Activated CD8-positive, alpha-beta memory T cell treated with anti-CD3 and anti-CD28 coated beads, Interleukin-2, amount 10 ng/mL, durations not matched to agents 7 days and 5 days (primary cell): ENCODE results near the gene HPRT1. TPM values are rescaled to one million over a fixed set of nuclear protein-coding genes. Genes with fewer than 3 reads are reported as not detected.

Experiments used
- ATAC-seq: fragments of 150-1000 bp; cut with Tn5 transposase; one replicate; pipeline ENCODE4 v1.10.0; 2021; ENCODE audit warnings: moderate library complexity
- CTCF ChIA-PET: fragments of 350-600 bp; sonication (Branson Sonifier 250); formaldehyde crosslinking; loops from one replicate; lab custom pipeline; 2021; ENCODE audit warnings: antibody characterized with exemption; lab: Charles Lee
- DNase-seq: peaks from one replicate; pipeline ENCODE4 v3.0.0-alpha.2; 2020
- H3K27ac Mint-ChIP-seq: one replicate; pipeline ENCODE4 v1.8.0; 2021; ENCODE audit warnings: mild to moderate bottlenecking, mixed read lengths
- H3K27me3 Mint-ChIP-seq: one replicate; pipeline ENCODE4 v1.8.0; 2021; ENCODE audit warnings: mixed read lengths
- H3K36me3 Mint-ChIP-seq: one replicate; pipeline ENCODE4 v1.8.0; 2021; ENCODE audit warnings: mild to moderate bottlenecking, mixed read lengths
- H3K4me1 Mint-ChIP-seq: one replicate; pipeline ENCODE4 v1.8.0; 2021; ENCODE audit warnings: mixed read lengths
- H3K4me3 Mint-ChIP-seq: one replicate; pipeline ENCODE4 v1.8.0; 2021; ENCODE audit warnings: mild to moderate bottlenecking, moderate library complexity, mixed read lengths
- H3K9me3 Mint-ChIP-seq: one replicate; pipeline ENCODE4 v1.8.0; 2022; ENCODE audit warnings: low read depth, mixed read lengths
- total RNA-seq, 2 experiments: library from RNA; stranded (reverse); gene quantifications; one replicate each; pipeline ENCODE4 v1.2.3, GENCODE V29; 2021

The HPRT1 gene
- total RNA-seq, 2 experiments from 2014 or later, result 81.4 to 86.5 TPM

DNA sequence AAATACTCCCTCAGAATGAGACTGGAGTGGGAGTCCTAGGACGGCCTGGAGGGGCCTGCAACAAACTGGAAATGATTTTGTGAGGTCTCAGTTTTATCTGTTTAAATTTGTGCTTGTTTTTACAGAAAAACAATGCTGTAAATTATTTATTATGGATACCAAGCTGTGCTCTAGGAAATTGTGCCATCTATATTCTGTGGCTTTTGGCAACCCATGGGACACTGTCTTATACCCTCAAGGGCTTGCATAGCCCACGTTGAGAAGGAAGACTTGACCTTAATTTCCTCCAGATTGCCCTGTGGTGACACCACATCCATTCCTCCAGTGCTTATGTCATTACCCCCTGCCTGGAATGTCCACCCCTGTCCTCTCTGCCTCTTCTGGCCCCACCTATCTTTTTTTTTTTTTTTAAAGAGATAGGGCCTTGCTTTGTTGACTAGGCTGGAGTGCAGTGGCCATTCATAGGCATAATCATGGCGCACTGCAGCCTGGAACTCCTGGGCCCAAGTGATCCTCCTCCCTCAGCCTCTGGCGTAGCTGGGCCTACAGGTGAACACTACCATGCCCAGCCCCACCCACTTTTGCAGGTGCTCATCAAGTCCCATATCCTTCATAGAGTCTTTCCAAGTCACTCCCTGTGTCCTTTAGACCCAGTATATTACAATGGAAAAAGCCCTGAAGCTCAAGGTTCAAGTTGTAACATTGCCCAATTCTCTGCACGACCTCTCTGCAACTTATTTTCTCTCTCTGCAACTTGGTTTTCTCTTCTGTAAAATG is 77.4 kb downstream of the HPRT1 start:
- DNase-seq, result no peak
- H3K36me3 Mint-ChIP-seq, result no peaks in the 10 kb centered on the region
- peaks cover 2% of the 10 kb centered on the region for H3K4me1 Mint-ChIP-seq
- no peak for ATAC-seq
- H3K27ac Mint-ChIP-seq, result no peak overlapping the region
- H3K27me3 Mint-ChIP-seq, result peaks cover 2% of the 10 kb centered on the region
- CTCF ChIA-PET, result interaction anchor here (0.9 kb wide), 1 partner anchor 10 kb away, joined by 3 read pairs; no protein-coding TSS in a partner anchor
- H3K4me3 Mint-ChIP-seq, result no peak overlapping the region
- H3K9me3 Mint-ChIP-seq, result no peaks in the 10 kb centered on the region

- peaks cover 10% of the 10 kb centered on the region for H3K4me1 Mint-ChIP-seq
- H3K36me3 Mint-ChIP-seq, result no peaks in the 10 kb centered on the region
- peaks cover 2% of the 10 kb centered on the region for H3K27me3 Mint-ChIP-seq
- no peaks in the 10 kb centered on the region for H3K9me3 Mint-ChIP-seq
- H3K27ac Mint-ChIP-seq, result no peak overlapping the region
- H3K4me3 Mint-ChIP-seq, result no peak overlapping the region
- no peak for ATAC-seq
- DNase-seq, result no peak
- CTCF ChIA-PET, result no interaction called here
Observed at GRCh38 chrX:134538316-134538715, 78.4 kb downstream of the HPRT1 start.

- no peak for DNase-seq
- H3K4me3 Mint-ChIP-seq, result no peak overlapping the region
- peaks cover 3% of the 10 kb centered on the region for H3K36me3 Mint-ChIP-seq
- H3K4me1 Mint-ChIP-seq, result peaks cover 11% of the 10 kb centered on the region
- no peaks in the 10 kb centered on the region for H3K9me3 Mint-ChIP-seq
- no peak for ATAC-seq
- CTCF ChIA-PET, result no interaction called here
- no peak overlapping the region for H3K27ac Mint-ChIP-seq
- H3K27me3 Mint-ChIP-seq, result peaks cover 15% of the 10 kb centered on the region
Observed at GRCh38 chrX:134541906-134542305, 81.9 kb downstream of the HPRT1 start.

DNA sequence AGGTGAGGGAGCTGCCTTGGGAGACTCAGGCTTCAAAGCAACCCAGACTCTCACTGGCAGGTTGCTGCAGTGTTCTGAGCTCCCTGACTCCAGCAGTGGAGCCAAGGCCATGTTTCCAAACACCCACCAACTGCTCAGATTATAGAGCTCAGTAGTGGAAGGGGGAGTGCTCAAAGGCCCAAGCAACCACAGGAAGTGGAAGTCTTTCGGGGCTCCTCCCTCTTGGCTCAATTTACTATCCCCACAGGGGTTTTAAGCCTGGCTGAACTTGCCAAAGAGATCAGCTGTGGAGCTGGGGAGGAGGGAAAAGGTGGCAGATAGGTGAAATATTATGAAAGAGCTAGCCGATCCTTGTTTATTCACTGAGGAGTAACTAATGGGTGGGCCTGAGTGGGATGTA is 82.5 kb downstream of the HPRT1 start:
- no peaks in the 10 kb centered on the region for H3K9me3 Mint-ChIP-seq
- peaks cover 15% of the 10 kb centered on the region for H3K27me3 Mint-ChIP-seq
- peak overlapping the region; percentile 46 for H3K27ac Mint-ChIP-seq
- CTCF ChIA-PET, result no interaction called here
- no peak overlapping the region for H3K4me3 Mint-ChIP-seq
- ATAC-seq (no peak), DNase-seq (no peak)
- H3K36me3 Mint-ChIP-seq, result peaks cover 3% of the 10 kb centered on the region
- H3K4me1 Mint-ChIP-seq, result peaks cover 11% of the 10 kb centered on the region

DNA sequence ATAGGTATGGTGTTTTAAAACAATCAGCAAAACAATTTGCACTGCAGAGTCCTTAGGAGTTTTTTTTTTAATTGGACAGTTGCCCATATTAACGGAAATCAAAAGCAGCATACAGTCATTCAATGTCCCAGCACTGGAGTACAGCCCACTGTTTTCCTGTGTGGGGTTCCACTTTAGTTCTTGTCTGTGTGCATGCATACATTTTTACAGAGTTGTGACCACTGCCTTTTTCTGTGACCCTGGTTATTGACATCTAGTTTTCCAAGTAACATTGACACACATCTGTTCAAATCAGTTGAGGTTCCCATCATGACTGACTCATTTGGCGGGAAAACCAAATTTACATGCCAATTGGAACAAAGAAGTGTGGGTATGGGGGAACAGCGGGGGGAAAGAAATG is 83.3 kb downstream of the HPRT1 start:
- no peak overlapping the region for H3K4me3 Mint-ChIP-seq
- no peak for DNase-seq
- peaks cover 3% of the 10 kb centered on the region for H3K36me3 Mint-ChIP-seq
- CTCF ChIA-PET, result no interaction called here
- H3K9me3 Mint-ChIP-seq, result no peaks in the 10 kb centered on the region
- peaks cover 14% of the 10 kb centered on the region for H3K4me1 Mint-ChIP-seq
- no peak overlapping the region for H3K27ac Mint-ChIP-seq
- no peak for ATAC-seq
- H3K27me3 Mint-ChIP-seq, result peaks cover 16% of the 10 kb centered on the region

GRCh38 chrX:134544135-134544512 is 84.2 kb downstream of the HPRT1 start:
- DNase-seq, result no peak
- H3K27ac Mint-ChIP-seq, result no peak overlapping the region
- H3K9me3 Mint-ChIP-seq, result no peaks in the 10 kb centered on the region
- peaks cover 17% of the 10 kb centered on the region for H3K27me3 Mint-ChIP-seq
- H3K36me3 Mint-ChIP-seq, result peaks cover 3% of the 10 kb centered on the region
- no peak overlapping the region for H3K4me3 Mint-ChIP-seq
- peaks cover 21% of the 10 kb centered on the region for H3K4me1 Mint-ChIP-seq
- CTCF ChIA-PET, result no interaction called here
- ATAC-seq, result no peak

- H3K4me3 Mint-ChIP-seq, result no peak overlapping the region
Observed at GRCh38 chrX:134544513-134545151, 84.7 kb downstream of the HPRT1 start.

DNA sequence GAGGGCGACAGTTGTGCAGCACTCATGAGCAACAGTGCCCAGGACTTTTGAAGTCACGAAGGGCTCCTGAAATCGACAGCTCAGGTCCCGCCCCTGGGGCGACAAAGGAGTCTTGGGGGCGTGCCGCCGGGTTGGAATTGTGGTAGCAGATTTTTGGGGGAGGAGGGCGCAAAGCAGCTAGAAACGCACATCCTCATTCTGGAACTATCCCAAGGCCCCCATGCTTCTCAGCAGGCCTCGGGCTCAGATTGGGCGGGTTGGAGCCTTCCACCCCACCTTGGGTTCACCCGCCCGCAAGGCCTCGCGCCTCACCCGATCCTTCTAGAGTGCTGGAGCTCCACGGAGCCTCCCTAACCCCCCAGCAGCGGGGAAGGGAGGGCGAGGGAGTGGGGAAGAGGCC is 85.5 kb downstream of the HPRT1 start:
- Mint-ChIP-seq H3K4me3 (no peak overlapping the region), H3K9me3 (no peaks in the 10 kb centered on the region), H3K27ac (no peak overlapping the region), H3K4me1 (peaks cover 28% of the 10 kb centered on the region), H3K36me3 (peaks cover 3% of the 10 kb centered on the region), H3K27me3 (peaks cover 20% of the 10 kb centered on the region)
- DNase-seq, result no peak
- CTCF ChIA-PET, result no interaction called here
- ATAC-seq, result no peak

More at GRCh38 chrX:134544513-134545151, 84.7 kb downstream of the HPRT1 start:
- ATAC-seq (no peak), DNase-seq (no peak)
- H3K4me1 Mint-ChIP-seq, result peaks cover 21% of the 10 kb centered on the region
- no peaks in the 10 kb centered on the region for H3K9me3 Mint-ChIP-seq
- peaks cover 3% of the 10 kb centered on the region for H3K36me3 Mint-ChIP-seq
- H3K27ac Mint-ChIP-seq, result no peak overlapping the region
- H3K27me3 Mint-ChIP-seq, result peaks cover 17% of the 10 kb centered on the region
- CTCF ChIA-PET, result no interaction called here

GRCh38 chrX:134546187-134546586 is 86.2 kb downstream of the HPRT1 start:
- Mint-ChIP-seq H3K4me1 (peaks cover 29% of the 10 kb centered on the region), H3K27ac (no peak overlapping the region), H3K9me3 (no peaks in the 10 kb centered on the region), H3K27me3 (peaks cover 23% of the 10 kb centered on the region), H3K4me3 (no peak overlapping the region), H3K36me3 (peaks cover 3% of the 10 kb centered on the region)
- DNase-seq (no peak), ATAC-seq (no peak)
- CTCF ChIA-PET, result interaction anchor here (1.3 kb wide), 1 partner anchor 9 kb away, joined by 3 read pairs; no protein-coding TSS in a partner anchor

DNA sequence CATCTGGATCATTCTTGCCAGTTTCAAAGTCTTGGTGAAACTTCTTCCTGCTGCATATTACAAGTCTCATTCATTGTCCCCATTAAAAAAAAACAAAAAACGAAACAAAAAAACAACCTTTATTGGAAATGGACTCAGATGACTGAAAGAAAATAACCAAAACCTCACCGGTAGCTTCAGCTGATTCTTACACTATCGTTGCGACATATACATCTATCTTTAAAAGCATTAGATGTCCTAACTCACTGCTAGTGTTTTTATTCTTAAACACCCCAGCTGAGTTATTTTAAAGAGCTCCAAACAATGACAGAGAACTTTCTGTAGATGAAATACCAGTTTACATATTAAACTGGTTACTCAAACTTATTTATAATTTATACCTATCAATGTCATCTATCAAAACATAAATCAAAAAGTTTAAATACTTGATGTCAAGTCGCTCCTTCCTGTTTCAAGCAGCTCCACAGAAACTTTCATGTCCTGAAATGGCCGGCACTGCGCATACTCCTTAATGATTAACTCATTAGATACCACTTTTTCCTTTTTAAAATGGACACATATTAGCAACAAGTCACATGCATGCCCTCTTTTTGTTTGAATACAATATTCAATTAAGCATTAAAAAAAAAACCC is 87.2 kb downstream of the HPRT1 start:
- peaks cover 32% of the 10 kb centered on the region for H3K4me1 Mint-ChIP-seq
- ATAC-seq, result no peak
- no peak overlapping the region for H3K4me3 Mint-ChIP-seq
- DNase-seq, result no peak
- CTCF ChIA-PET, result interaction anchor here (1.3 kb wide), 1 partner anchor 10 kb away, joined by 3 read pairs; no protein-coding TSS in a partner anchor
- no peak overlapping the region for H3K27ac Mint-ChIP-seq
- H3K9me3 Mint-ChIP-seq, result no peaks in the 10 kb centered on the region
- peaks cover 3% of the 10 kb centered on the region for H3K36me3 Mint-ChIP-seq
- peaks cover 27% of the 10 kb centered on the region for H3K27me3 Mint-ChIP-seq

GRCh38 chrX:134548257-134549201 is 88.6 kb downstream of the HPRT1 start:
- CTCF ChIA-PET, result no interaction called here
- H3K36me3 Mint-ChIP-seq, result peaks cover 3% of the 10 kb centered on the region
- peak overlapping the region; percentile 94 for H3K4me3 Mint-ChIP-seq
- H3K27ac Mint-ChIP-seq, result peak overlapping the region; percentile 95
- peaks cover 34% of the 10 kb centered on the region for H3K27me3 Mint-ChIP-seq
- ATAC-seq, result no peak
- H3K9me3 Mint-ChIP-seq, result no peaks in the 10 kb centered on the region
- DNase-seq, result no peak
- peaks cover 20% of the 10 kb centered on the region for H3K4me1 Mint-ChIP-seq
